Ishikawa (cell line): ENCODE measurements around the gene DNAJC6.

Experiments used
- CEBPB ChIP-seq: IDR thresholded peaks from 2 replicates; pipeline ENCODE4 v1.6.1; 2012
- CREB1 ChIP-seq: IDR thresholded peaks from 2 replicates; pipeline ENCODE4 v1.6.1; 2012; ENCODE audit warnings: low read depth
- EGR1 ChIP-seq: IDR thresholded peaks from 2 replicates; pipeline ENCODE4 v1.6.1; 2012
- EP300 ChIP-seq: IDR thresholded peaks from 2 replicates; pipeline ENCODE4 v1.6.1; 2012; ENCODE audit warnings: borderline replicate concordance
- FOXM1 ChIP-seq: IDR thresholded peaks from 2 replicates; pipeline ENCODE4 v1.6.1; 2012; ENCODE audit warnings: low read depth, borderline replicate concordance
- NFIC ChIP-seq: IDR thresholded peaks from 2 replicates; pipeline ENCODE4 v1.6.1; 2012
- RAD21 ChIP-seq: IDR thresholded peaks from 2 replicates; pipeline ENCODE4 v1.6.1; 2012; ENCODE audit warnings: low read depth
- TAF1 ChIP-seq: IDR thresholded peaks from 2 replicates; pipeline ENCODE4 v1.6.1; 2012; ENCODE audit warnings: low read depth, mild to moderate bottlenecking
- TCF12 ChIP-seq: IDR thresholded peaks from 2 replicates; pipeline ENCODE4 v1.6.1; 2012; ENCODE audit warnings: low read depth
- TEAD4 ChIP-seq: IDR thresholded peaks from 2 replicates; pipeline ENCODE4 v1.6.1; 2012
- YY1 ChIP-seq: IDR thresholded peaks from 2 replicates; pipeline ENCODE4 v1.6.1; 2012; ENCODE audit warnings: low read depth
- ZBTB7A ChIP-seq: IDR thresholded peaks from 2 replicates; pipeline ENCODE4 v1.6.1; 2012; ENCODE audit warnings: low read depth
- TF ChIP-seq, protein P1 (sequence below): IDR thresholded peaks from 2 replicates; pipeline ENCODE4 v1.6.1; 2012; ENCODE audit warnings: low read depth, mild to moderate bottlenecking
- TF ChIP-seq, protein P2 (sequence below): IDR thresholded peaks from 2 replicates; pipeline ENCODE4 v1.6.1; 2012
- TF ChIP-seq, protein P3 (sequence below): IDR thresholded peaks from 2 replicates; pipeline ENCODE4 v1.6.1; 2012

Gene DNAJC6

DNA sequence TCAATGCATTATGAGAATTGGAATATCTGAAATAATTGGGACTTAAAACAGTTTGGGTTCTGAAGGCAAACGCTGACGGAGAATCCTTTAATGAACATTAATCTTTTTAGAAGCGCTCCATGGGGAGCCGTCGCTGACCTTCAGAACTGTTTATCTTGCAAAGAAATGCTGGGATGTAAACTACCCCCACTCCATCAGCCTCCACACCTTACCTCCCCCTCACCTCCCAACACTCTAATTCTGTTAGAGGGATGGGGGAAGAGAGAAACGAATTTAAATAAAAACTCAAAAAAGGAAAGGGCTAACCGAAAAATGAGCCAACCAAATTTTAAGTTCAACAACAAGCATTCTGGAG is 44.1 kb upstream of the DNAJC6 start:
- TF ChIP-seq YY1: no peak
- TF ChIP-seq CEBPB: no peak
- TF ChIP-seq CREB1: no peak
- no peak for TF ChIP-seq TCF12
- TF ChIP-seq TAF1: no peak
- TF ChIP-seq FOXM1: no peak
- no peak for TF ChIP-seq EP300
- TF ChIP-seq EGR1: no peak
- TF ChIP-seq RAD21: no peak
- TF ChIP-seq TEAD4: no peak
- TF ChIP-seq ZBTB7A: no peak
- TF ChIP-seq NFIC: no peak
- TF ChIP-seq, protein P1, sequence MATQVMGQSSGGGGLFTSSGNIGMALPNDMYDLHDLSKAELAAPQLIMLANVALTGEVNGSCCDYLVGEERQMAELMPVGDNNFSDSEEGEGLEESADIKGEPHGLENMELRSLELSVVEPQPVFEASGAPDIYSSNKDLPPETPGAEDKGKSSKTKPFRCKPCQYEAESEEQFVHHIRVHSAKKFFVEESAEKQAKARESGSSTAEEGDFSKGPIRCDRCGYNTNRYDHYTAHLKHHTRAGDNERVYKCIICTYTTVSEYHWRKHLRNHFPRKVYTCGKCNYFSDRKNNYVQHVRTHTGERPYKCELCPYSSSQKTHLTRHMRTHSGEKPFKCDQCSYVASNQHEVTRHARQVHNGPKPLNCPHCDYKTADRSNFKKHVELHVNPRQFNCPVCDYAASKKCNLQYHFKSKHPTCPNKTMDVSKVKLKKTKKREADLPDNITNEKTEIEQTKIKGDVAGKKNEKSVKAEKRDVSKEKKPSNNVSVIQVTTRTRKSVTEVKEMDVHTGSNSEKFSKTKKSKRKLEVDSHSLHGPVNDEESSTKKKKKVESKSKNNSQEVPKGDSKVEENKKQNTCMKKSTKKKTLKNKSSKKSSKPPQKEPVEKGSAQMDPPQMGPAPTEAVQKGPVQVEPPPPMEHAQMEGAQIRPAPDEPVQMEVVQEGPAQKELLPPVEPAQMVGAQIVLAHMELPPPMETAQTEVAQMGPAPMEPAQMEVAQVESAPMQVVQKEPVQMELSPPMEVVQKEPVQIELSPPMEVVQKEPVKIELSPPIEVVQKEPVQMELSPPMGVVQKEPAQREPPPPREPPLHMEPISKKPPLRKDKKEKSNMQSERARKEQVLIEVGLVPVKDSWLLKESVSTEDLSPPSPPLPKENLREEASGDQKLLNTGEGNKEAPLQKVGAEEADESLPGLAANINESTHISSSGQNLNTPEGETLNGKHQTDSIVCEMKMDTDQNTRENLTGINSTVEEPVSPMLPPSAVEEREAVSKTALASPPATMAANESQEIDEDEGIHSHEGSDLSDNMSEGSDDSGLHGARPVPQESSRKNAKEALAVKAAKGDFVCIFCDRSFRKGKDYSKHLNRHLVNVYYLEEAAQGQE: no peak
- TF ChIP-seq, protein P2, sequence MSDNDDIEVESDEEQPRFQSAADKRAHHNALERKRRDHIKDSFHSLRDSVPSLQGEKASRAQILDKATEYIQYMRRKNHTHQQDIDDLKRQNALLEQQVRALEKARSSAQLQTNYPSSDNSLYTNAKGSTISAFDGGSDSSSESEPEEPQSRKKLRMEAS: no peak
- TF ChIP-seq, protein P3, sequence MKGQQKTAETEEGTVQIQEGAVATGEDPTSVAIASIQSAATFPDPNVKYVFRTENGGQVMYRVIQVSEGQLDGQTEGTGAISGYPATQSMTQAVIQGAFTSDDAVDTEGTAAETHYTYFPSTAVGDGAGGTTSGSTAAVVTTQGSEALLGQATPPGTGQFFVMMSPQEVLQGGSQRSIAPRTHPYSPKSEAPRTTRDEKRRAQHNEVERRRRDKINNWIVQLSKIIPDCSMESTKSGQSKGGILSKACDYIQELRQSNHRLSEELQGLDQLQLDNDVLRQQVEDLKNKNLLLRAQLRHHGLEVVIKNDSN: no peak

DNA sequence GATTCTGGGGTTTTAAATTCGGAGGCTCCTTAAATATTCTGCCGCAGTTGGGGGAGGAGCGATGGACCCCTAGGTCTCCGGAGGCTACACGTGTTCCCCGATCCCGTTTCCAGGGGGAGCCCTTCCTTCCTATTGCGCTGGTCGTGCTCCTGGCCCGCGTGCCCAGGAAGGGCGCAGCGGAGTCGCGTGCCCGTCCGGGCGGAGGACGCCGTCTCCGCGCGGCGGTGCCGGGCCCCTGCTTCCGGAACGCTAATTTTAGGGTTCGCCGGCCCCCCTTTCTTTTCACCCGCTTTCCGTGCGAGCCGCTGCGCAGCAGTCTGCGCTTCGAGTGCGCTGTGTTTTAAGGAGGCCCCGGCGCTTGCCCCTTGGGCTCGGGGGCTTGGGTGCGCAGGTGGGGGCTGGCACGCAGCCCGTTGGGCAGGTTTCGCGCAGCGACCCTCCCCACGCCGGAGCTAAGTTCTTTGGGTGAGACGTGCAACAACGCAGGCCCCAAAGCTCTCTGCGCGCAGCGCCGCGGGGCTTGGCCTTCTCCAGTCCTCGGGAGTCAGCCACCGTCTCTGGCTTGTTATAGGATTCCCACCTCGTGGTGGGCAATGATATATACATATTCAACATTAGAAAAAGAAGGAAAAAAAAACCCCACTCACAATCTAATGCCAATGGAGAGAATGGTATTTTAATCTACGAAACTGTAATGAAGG is 43.5 kb upstream of the DNAJC6 start:
- TF ChIP-seq NFIC: no peak
- TF ChIP-seq ZBTB7A: no peak
- no peak for TF ChIP-seq EGR1
- TF ChIP-seq, protein P2: 0 out of 2 replicates have a peak, but pooled peaks have one; percentile 28
- no peak for TF ChIP-seq FOXM1
- TF ChIP-seq CEBPB: no peak

DNA sequence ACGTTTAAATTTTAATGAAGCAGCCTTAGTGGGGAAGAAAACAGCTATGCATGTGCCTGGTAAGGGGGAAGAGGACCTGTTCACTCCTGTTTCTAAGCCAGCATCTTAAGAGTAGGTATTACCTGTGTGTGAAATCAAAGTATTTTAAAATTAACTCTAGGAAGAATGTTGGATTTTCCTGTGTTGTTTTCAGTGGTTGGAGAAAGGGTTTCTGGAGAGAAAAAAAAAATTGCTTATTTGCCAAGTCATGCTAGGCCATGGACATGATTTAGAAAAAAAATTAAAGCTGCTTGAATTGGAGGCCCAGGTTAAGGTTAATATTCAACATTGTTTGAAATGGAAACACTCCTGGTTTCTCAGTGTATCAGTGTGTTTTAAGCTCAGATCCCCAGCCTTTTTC is 42.9 kb upstream of the DNAJC6 start:
- TF ChIP-seq, protein P2: no peak
- no peak for TF ChIP-seq RAD21
- TF ChIP-seq, protein P3: no peak
- TF ChIP-seq, protein P1: no peak
- no peak for TF ChIP-seq TCF12
- TF ChIP-seq CREB1: no peak
- no peak for TF ChIP-seq EP300
- no peak for TF ChIP-seq YY1
- TF ChIP-seq FOXM1: no peak
- TF ChIP-seq CEBPB: no peak
- TF ChIP-seq ZBTB7A: no peak

DNA sequence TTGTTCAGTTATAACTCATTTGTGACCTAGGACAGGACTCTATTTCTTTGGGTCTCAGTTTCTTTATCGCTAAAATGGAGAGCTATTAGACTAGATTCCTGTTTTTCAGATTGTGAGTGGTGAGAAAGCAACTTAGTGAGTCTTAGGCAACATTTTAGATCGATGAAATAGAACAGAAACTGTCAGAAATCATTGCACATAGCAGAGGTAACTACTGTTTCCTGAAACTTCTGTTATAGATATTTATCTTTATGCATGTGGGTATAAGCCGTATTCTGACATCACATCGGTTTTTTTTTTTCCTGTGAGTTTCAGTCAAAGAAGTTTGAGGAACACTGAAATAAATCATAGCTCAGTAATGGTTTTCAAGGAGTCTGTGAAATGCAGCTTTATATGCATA is 42.1 kb upstream of the DNAJC6 start:
- TF ChIP-seq, protein P3: no peak
- TF ChIP-seq EP300 (no peak), CREB1 (no peak), YY1 (no peak), TAF1 (no peak), ZBTB7A (no peak), RAD21 (no peak), NFIC (no peak), FOXM1 (no peak), EGR1 (no peak), TCF12 (no peak), CEBPB (no peak), TEAD4 (no peak)
- TF ChIP-seq, protein P2: no peak

DNA sequence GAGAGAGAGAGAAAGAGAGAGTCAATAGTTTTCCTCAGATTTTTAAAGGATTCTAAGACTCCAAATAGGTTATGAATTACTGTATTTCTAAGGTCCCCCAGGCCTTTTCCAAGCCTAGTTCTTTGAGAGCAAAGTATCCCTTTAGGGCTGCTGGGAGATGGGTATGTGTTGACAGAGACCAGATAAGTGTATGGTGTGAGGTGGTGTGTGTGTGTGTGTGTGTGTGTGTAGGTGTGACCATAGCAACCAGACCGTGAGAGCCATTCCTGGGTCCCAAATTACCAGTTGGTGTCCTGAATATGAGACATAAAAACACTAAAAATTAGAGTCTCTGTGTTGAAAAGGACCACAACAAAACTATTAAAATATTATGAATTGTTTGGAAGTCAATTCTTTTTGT is 41.7 kb upstream of the DNAJC6 start:
- TF ChIP-seq TEAD4 (no peak), EP300 (no peak), TCF12 (no peak), FOXM1 (no peak), ZBTB7A (no peak), TAF1 (no peak), CEBPB (no peak), YY1 (no peak), NFIC (no peak), CREB1 (no peak), RAD21 (no peak), EGR1 (no peak)
- TF ChIP-seq, protein P1: no peak
- TF ChIP-seq, protein P3: no peak
- TF ChIP-seq, protein P2: no peak
